ENCODE results near the gene KAT7.

- TF ChIP-seq GATA3 (IDR thresholded peaks at IDR 0.05; ENCODE audit: low read depth, low read length) (no peak), GATA2 (IDR thresholded peaks at IDR 0.05; ENCODE audit: low read depth, low read length) (no peak)
These were observed 9.7 kb downstream of the KAT7 start for GRCh38 chr17:49798182-49798581.

Measured in SH-SY5Y (cell line).